SK-N-SH treated with all-trans-retinoic acid at 6 μM for 48 hours (cell line): Measurements from ENCODE around the gene SECISBP2.
"Not testable (repeated sequence)": the region's sequence is repeated elsewhere in the genome, so short reads cannot be mapped to it uniquely, and the experiment has no call there.

ENCODE experiments used
- ATAC-seq: fragments of 200-7000 bp; cut with Tn5 transposase; 3 replicates; pipeline ENCODE4 v1.9.1; 2020; ENCODE audit warnings: mild to moderate bottlenecking, moderate library complexity
- ARNTL ChIP-seq: fragments of 450-650 bp; formaldehyde crosslinking; IDR thresholded peaks from 2 replicates; pipeline ENCODE4 v1.5.0; 2020; ENCODE audit warnings: low read depth, mild to moderate bottlenecking, moderate library complexity, borderline replicate concordance
- BACH2 ChIP-seq: fragments of 250-450 bp; sonication (Bioruptor Pico); IDR thresholded peaks from 2 replicates; pipeline ENCODE4 v1.9.0; 2021; ENCODE audit warnings: mild to moderate bottlenecking, borderline replicate concordance
- CREB5 ChIP-seq: fragments of 250-450 bp; sonication (Bioruptor Pico); IDR thresholded peaks from 2 replicates; pipeline ENCODE4 v1.5.1; 2020; ENCODE audit warnings: low read depth, mild to moderate bottlenecking, moderate library complexity
- CSDC2 ChIP-seq: fragments of 250-450 bp; sonication (Bioruptor Pico); IDR thresholded peaks from 2 replicates; pipeline ENCODE4 v1.5.0; 2020; ENCODE audit warnings: mild to moderate bottlenecking, moderate library complexity
- CSRNP3 ChIP-seq: fragments of 250-450 bp; sonication (Bioruptor Pico); IDR thresholded peaks from 2 replicates; pipeline ENCODE4 v1.5.1; 2021; ENCODE audit warnings: mild to moderate bottlenecking, moderate library complexity
- ESRRG ChIP-seq: fragments of 250-450 bp; sonication (Bioruptor Pico); IDR thresholded peaks from 2 replicates; pipeline ENCODE4 v1.6.1; 2021; ENCODE audit warnings: mild to moderate bottlenecking
- GLIS3 ChIP-seq: fragments of 250-450 bp; sonication (Bioruptor Pico); IDR thresholded peaks from 2 replicates; pipeline ENCODE4 v1.5.0; 2020; ENCODE audit warnings: mild to moderate bottlenecking, moderate library complexity
- ISL1 ChIP-seq: fragments of 250-450 bp; sonication (Bioruptor Pico); IDR thresholded peaks from 2 replicates; pipeline ENCODE4 v2.1.2; 2022; ENCODE audit warnings: mild to moderate bottlenecking, moderate library complexity
- PATZ1 ChIP-seq: fragments of 250-450 bp; sonication (Bioruptor Pico); IDR thresholded peaks from 2 replicates; pipeline ENCODE4 v1.8.0; 2020; ENCODE audit warnings: mild to moderate bottlenecking, moderate library complexity, borderline replicate concordance
- POU6F1 ChIP-seq: fragments of 250-450 bp; sonication (Bioruptor Pico); IDR thresholded peaks from 2 replicates; pipeline ENCODE4 v1.8.0; 2021; ENCODE audit warnings: low read depth, mild to moderate bottlenecking, moderate library complexity, borderline replicate concordance
- PPARA ChIP-seq: fragments of 250-450 bp; sonication (Bioruptor Pico); IDR thresholded peaks from 2 replicates; pipeline ENCODE4 v1.5.0; 2020; ENCODE audit warnings: mild to moderate bottlenecking, borderline replicate concordance
- RARB ChIP-seq: fragments of 250-450 bp; sonication (Bioruptor Pico); IDR thresholded peaks from 2 replicates; pipeline ENCODE4 v1.8.0; 2021; ENCODE audit warnings: mild to moderate bottlenecking, moderate library complexity
- TCF4 ChIP-seq: fragments of 250-450 bp; sonication (Bioruptor Pico); IDR thresholded peaks from 2 replicates; pipeline ENCODE4 v1.8.0; 2021; ENCODE audit warnings: mild to moderate bottlenecking, moderate library complexity, borderline replicate concordance
- TOX ChIP-seq: fragments of 250-450 bp; sonication (Bioruptor Pico); IDR thresholded peaks from 2 replicates; pipeline ENCODE4 v1.8.0; 2021; ENCODE audit warnings: mild to moderate bottlenecking, moderate library complexity, borderline replicate concordance
- TSHZ2 ChIP-seq: fragments of 250-450 bp; sonication (Bioruptor Pico); IDR thresholded peaks from 2 replicates; pipeline ENCODE4 v1.5.0; 2020; ENCODE audit warnings: mild to moderate bottlenecking, moderate library complexity
- ZFP3 ChIP-seq: fragments of 250-450 bp; sonication (Bioruptor Pico); IDR thresholded peaks from 2 replicates; pipeline ENCODE4 v1.5.0; 2020; ENCODE audit warnings: mild to moderate bottlenecking, moderate library complexity
- ZFP30 ChIP-seq: fragments of 450-650 bp; formaldehyde crosslinking; IDR thresholded peaks from 2 replicates; pipeline ENCODE4 v1.5.0; 2022; ENCODE audit warnings: mild to moderate bottlenecking, moderate library complexity
- ZNF70 ChIP-seq: fragments of 450-650 bp; formaldehyde crosslinking; IDR thresholded peaks from 2 replicates; pipeline ENCODE4 v1.5.0; 2020; ENCODE audit warnings: mild to moderate bottlenecking, moderate library complexity
- ZNF8 ChIP-seq: fragments of 450-650 bp; formaldehyde crosslinking; IDR thresholded peaks from 2 replicates; pipeline ENCODE4 v1.5.0; 2020; ENCODE audit warnings: mild to moderate bottlenecking, moderate library complexity

The SECISBP2 gene

GRCh38 chr9:89370593-89370992 is 52.3 kb downstream of the SECISBP2 start:
- no peak for TF ChIP-seq POU6F1 (CRISPR knock-in tag)
- TF ChIP-seq CREB5 (CRISPR knock-in tag): no peak
- TF ChIP-seq PATZ1 (CRISPR knock-in tag): no peak
- TF ChIP-seq ARNTL (CRISPR knock-in tag): no peak
- no peak for TF ChIP-seq TSHZ2
- TF ChIP-seq PPARA (CRISPR knock-in tag): no peak
- TF ChIP-seq ZNF70: no peak
- no peak for TF ChIP-seq GLIS3 (CRISPR knock-in tag)
- TF ChIP-seq RARB (CRISPR knock-in tag): no peak
- no peak for TF ChIP-seq ISL1
- no peak for ATAC-seq

- ATAC-seq: not testable (repeated sequence)
Observed at GRCh38 chr9:89371791-89372190, 53.5 kb downstream of the SECISBP2 start.

GRCh38 chr9:89372230-89372816 is 54.0 kb downstream of the SECISBP2 start:
- no peak for TF ChIP-seq ZFP3 (CRISPR knock-in tag)
- TF ChIP-seq ZNF8 (CRISPR knock-in tag): no peak
- no peak for TF ChIP-seq ARNTL (CRISPR knock-in tag)
- no peak for TF ChIP-seq ISL1
- ATAC-seq: peak; percentile 14; the same call in 2 of the 3 replicates

GRCh38 chr9:89372979-89373378 is 54.7 kb downstream of the SECISBP2 start:
- no peak for ATAC-seq
- TF ChIP-seq ESRRG (CRISPR knock-in tag) (no peak), BACH2 (no peak), POU6F1 (CRISPR knock-in tag) (no peak), ZFP3 (CRISPR knock-in tag) (no peak), TOX (CRISPR knock-in tag) (no peak), TCF4 (CRISPR knock-in tag) (no peak), ZFP30 (no peak), CSDC2 (CRISPR knock-in tag) (no peak), CREB5 (CRISPR knock-in tag) (no peak), ARNTL (CRISPR knock-in tag) (no peak), GLIS3 (CRISPR knock-in tag) (no peak), PPARA (CRISPR knock-in tag) (no peak), CSRNP3 (CRISPR knock-in tag) (no peak), RARB (CRISPR knock-in tag) (no peak), TSHZ2 (no peak)
